ENCODE results near the gene RDH11.

- TF ChIP-seq CTCF (conservative IDR thresholded peaks at IDR 0.05; ENCODE audit: low read depth, low read length) (no peak), EZH2phosphoT487 (IDR thresholded peaks at IDR 0.05; ENCODE audit: borderline replicate concordance, low read length) (no peak), EZH2 (IDR thresholded peaks at IDR 0.05; ENCODE audit: low read length, unreplicated experiment) (no peak)
These were observed 64.6 kb downstream of the RDH11 start for GRCh38 chr14:67630938-67631337.

Data from PC-3 (cell line).